ENCODE data around the gene AGAP1.

- no peak for TF ChIP-seq EZH2 (IDR thresholded peaks at IDR 0.05)
- TF ChIP-seq, protein P1, sequence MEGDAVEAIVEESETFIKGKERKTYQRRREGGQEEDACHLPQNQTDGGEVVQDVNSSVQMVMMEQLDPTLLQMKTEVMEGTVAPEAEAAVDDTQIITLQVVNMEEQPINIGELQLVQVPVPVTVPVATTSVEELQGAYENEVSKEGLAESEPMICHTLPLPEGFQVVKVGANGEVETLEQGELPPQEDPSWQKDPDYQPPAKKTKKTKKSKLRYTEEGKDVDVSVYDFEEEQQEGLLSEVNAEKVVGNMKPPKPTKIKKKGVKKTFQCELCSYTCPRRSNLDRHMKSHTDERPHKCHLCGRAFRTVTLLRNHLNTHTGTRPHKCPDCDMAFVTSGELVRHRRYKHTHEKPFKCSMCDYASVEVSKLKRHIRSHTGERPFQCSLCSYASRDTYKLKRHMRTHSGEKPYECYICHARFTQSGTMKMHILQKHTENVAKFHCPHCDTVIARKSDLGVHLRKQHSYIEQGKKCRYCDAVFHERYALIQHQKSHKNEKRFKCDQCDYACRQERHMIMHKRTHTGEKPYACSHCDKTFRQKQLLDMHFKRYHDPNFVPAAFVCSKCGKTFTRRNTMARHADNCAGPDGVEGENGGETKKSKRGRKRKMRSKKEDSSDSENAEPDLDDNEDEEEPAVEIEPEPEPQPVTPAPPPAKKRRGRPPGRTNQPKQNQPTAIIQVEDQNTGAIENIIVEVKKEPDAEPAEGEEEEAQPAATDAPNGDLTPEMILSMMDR (IDR thresholded peaks at IDR 0.05): no peak
- no peak for TF ChIP-seq EZH2phosphoT487 (IDR thresholded peaks at IDR 0.05)
Measured at GRCh38 chr2:235679471-235679870, 185.6 kb downstream of the AGAP1 start.

All from neural progenitor cell (in vitro differentiated cells).